Panc1 (cell line): ENCODE measurements around the gene CNNM1. TPM values are rescaled to one million over a fixed set of nuclear protein-coding genes. Genes with fewer than 3 reads are reported as not detected.

Source experiments
- ATAC-seq: fragments of 200-7000 bp; cut with Tn5 transposase; 2 replicates; pipeline ENCODE4 v1.9.1; 2020; ENCODE audit warnings: mild to moderate bottlenecking, moderate library complexity
- BruUV-seq: library from RNA; stranded (reverse); fragments of 400-500 nt; replicated peaks from 2 replicates; lab custom pipeline; 2021; lab: Mats Ljungman, UMichigan
- CTCF ChIA-PET: fragments of 300-600 bp; sonication (Branson Sonifier 250); formaldehyde crosslinking; loops from one replicate; lab custom pipeline; 2022; ENCODE audit warnings: antibody characterized with exemption; lab: Charles Lee
- POLR2A ChIA-PET: fragments of 300-600 bp; sonication (Branson Sonifier 250); formaldehyde crosslinking; loops from one replicate; lab custom pipeline; 2022; ENCODE audit warnings: antibody characterized with exemption; lab: Charles Lee
- DNase-seq: peaks from one replicate; pipeline ENCODE4 v3.0.0-alpha.2; 2010; ENCODE audit warnings: low read depth, low spot score
- H3K27ac ChIP-seq: 2 replicates; pipeline ENCODE4 v1.5.1; 2011; ENCODE audit warnings: mild to moderate bottlenecking, low read length, inconsistent platforms
- H3K27me3 ChIP-seq: fragments of 200-500 bp; sonication (Bioruptor generic); 2 replicates; pipeline ENCODE4 v1.6.0; 2014; ENCODE audit warnings: low read length, inconsistent platforms; ENCODE audit not compliant: control insufficient read depth, insufficient read depth
- H3K36me3 ChIP-seq: fragments of 200-500 bp; sonication (Bioruptor generic); 2 replicates; pipeline ENCODE4 v1.5.1; 2014; ENCODE audit warnings: inconsistent platforms, mild to moderate bottlenecking, low read length, moderate library complexity; ENCODE audit not compliant: control insufficient read depth, insufficient read depth
- H3K4me1 ChIP-seq: 2 replicates; pipeline ENCODE4 v1.5.1; 2011; ENCODE audit warnings: inconsistent platforms, mild to moderate bottlenecking, low read length, moderate library complexity; ENCODE audit not compliant: control insufficient read depth, insufficient read depth
- H3K4me3 ChIP-seq, 2 experiments: 2 replicates each; pipeline ENCODE4 v1.5.1; 2011 to 2012; ENCODE audit warnings: low read depth in 2 of 2, low read length in 2 of 2, mild to moderate bottlenecking in 2 of 2, inconsistent platforms in 1 of 2, moderate library complexity in 1 of 2
- H3K9me3 ChIP-seq: fragments of 200-500 bp; sonication (Bioruptor generic); 2 replicates; pipeline ENCODE4 v1.5.1; 2014; ENCODE audit warnings: low read depth, mild to moderate bottlenecking, inconsistent platforms, low read length, moderate library complexity; ENCODE audit not compliant: control insufficient read depth, insufficient read depth
- CTCF ChIP-seq: fragments of 450-650 bp; IDR thresholded peaks from 2 replicates; pipeline ENCODE4 v1.5.1; 2017; ENCODE audit warnings: mild to moderate bottlenecking
- POLR2AphosphoS5 ChIP-seq: IDR thresholded peaks from 2 replicates; pipeline ENCODE4 v1.6.1; 2012; ENCODE audit warnings: mild to moderate bottlenecking, low read depth, low read length, moderate library complexity
- REST ChIP-seq, 2 experiments: IDR thresholded peaks; 2 replicates each; pipeline ENCODE4 v1.6.1; 2011 to 2012; ENCODE audit warnings: low read depth in 2 of 2, control low read depth in 1 of 2, low read length in 1 of 2, mild to moderate bottlenecking in 1 of 2, moderate library complexity in 1 of 2; ENCODE audit not compliant: insufficient read depth in 1 of 2
- SIN3A ChIP-seq: IDR thresholded peaks from 2 replicates; pipeline ENCODE4 v1.6.1; 2012; ENCODE audit warnings: low read depth, mild to moderate bottlenecking, low read length, moderate library complexity, borderline replicate concordance; ENCODE audit not compliant: insufficient read depth
- TCF7L2 ChIP-seq: IDR thresholded peaks from 2 replicates; pipeline ENCODE4 v1.6.1; 2011; ENCODE audit warnings: mild to moderate bottlenecking, low read depth, low read length, inconsistent platforms
- in situ Hi-C: cut with HindIII; loops from 2 replicates; pipeline ENCODE4 v1.10.0; 2016; ENCODE audit warnings: low sequenced_read_pairs, low pct_unique_long_range_greater_than_20kb
- intact Hi-C: fragments of 100-400 bp; cut with micrococcal nuclease; formaldehyde crosslinking; loops from one replicate; pipeline ENCODE4 v1.10.0; 2022; ENCODE audit not compliant: unreplicated experiment
- total RNA-seq: library from RNA; stranded (reverse); gene quantifications from one replicate; pipeline ENCODE4 v1.2.1, GENCODE V29; 2021; ENCODE audit not compliant: unreplicated experiment

The CNNM1 gene
- total RNA-seq, 1 experiment from 2014 or later = 16.6 TPM

- H3K9me3 ChIP-seq = no peaks in the 10 kb centered on the region
- ChIA-PET CTCF (no interaction called here), POLR2A (no interaction called here)
- BruUV-seq = no TSS peak
- TF ChIP-seq SIN3A = no peak
- TF ChIP-seq CTCF = peak; percentile 64
- TF ChIP-seq POLR2AphosphoS5 = no peak
- intact Hi-C loops (no loop called here), in situ Hi-C loops (no loop called here)
- no peaks in the 10 kb centered on the region; the same call in 1 of the 2 replicates for H3K4me1 ChIP-seq
- H3K27ac ChIP-seq = no peak overlapping the region
- no peaks in the 10 kb centered on the region for H3K36me3 ChIP-seq
- H3K4me3 ChIP-seq = no peak overlapping the region
- ATAC-seq = peak; percentile 77
- DNase-seq = no peak
- H3K27me3 ChIP-seq = no peaks in the 10 kb centered on the region
Observed at GRCh38 chr10:99370993-99371392, 41.8 kb downstream of the CNNM1 start.

- H3K4me1 ChIP-seq = no peaks in the 10 kb centered on the region; the same call in 1 of the 2 replicates
- no TSS peak for BruUV-seq
- ChIA-PET CTCF (no interaction called here), POLR2A (no interaction called here)
- TF ChIP-seq REST (IDR thresholded peaks at IDR 0.05; ENCODE audit: insufficient read depth in 1 of 2, low read depth in 2 of 2, low read length in 1 of 2) (no peak), SIN3A (no peak), CTCF (no peak), TCF7L2 (no peak), POLR2AphosphoS5 (no peak)
- intact Hi-C loops = no loop called here
- H3K36me3 ChIP-seq = no peaks in the 10 kb centered on the region
- no peak for ATAC-seq
- no peaks in the 10 kb centered on the region for H3K27me3 ChIP-seq
- no peak overlapping the region for H3K4me3 ChIP-seq
- H3K27ac ChIP-seq = no peak overlapping the region
- no peak for DNase-seq
- no peaks in the 10 kb centered on the region for H3K9me3 ChIP-seq
- in situ Hi-C loops = no loop called here
Observed at GRCh38 chr10:99372546-99373271, 43.6 kb downstream of the CNNM1 start.
